Mesothelial cell of epicardium (in vitro differentiated cells): ENCODE results near the gene KLK8. TPM values are rescaled to one million over a fixed set of nuclear protein-coding genes. Genes with fewer than 3 reads are reported as not detected.

ENCODE experiments used
- DNase-seq, 2 experiments: peaks; one replicate each; pipeline ENCODE4 v3.0.0; 2021; ENCODE audit warnings: low spot score in 2 of 2; ENCODE audit not compliant: unreplicated experiment in 2 of 2
- H3K27ac Mint-ChIP-seq: 2 replicates; pipeline ENCODE4 v1.8.0; 2021; ENCODE audit warnings: mixed read lengths
- H3K27me3 Mint-ChIP-seq: 2 replicates; pipeline ENCODE4 v1.8.0; 2021; ENCODE audit warnings: low read depth, mixed read lengths
- H3K36me3 Mint-ChIP-seq: 2 replicates; pipeline ENCODE4 v1.8.0; 2021; ENCODE audit warnings: mixed read lengths
- H3K4me1 Mint-ChIP-seq: 2 replicates; pipeline ENCODE4 v1.8.0; 2021; ENCODE audit warnings: mixed read lengths
- H3K4me3 Mint-ChIP-seq: 2 replicates; pipeline ENCODE4 v1.8.0; 2021; ENCODE audit warnings: mild to moderate bottlenecking, moderate library complexity, mixed read lengths
- H3K9me3 Mint-ChIP-seq: 2 replicates; pipeline ENCODE4 v1.8.0; 2021; ENCODE audit warnings: mixed read lengths
- total RNA-seq: library from RNA; stranded (reverse); gene quantifications from 3 replicates; pipeline ENCODE4 v1.2.1, GENCODE V29; 2021
- TF ChIP-seq, protein P1 (sequence below): fragments of 200-600 bp; sonication (generic); IDR thresholded peaks from one replicate; pipeline ENCODE4 v1.5.0; 2021; ENCODE audit warnings: antibody characterized with exemption; ENCODE audit not compliant: unreplicated experiment

The KLK8 gene
- total RNA-seq, 1 donor from 2014 or later: 6.9 TPM

DNA sequence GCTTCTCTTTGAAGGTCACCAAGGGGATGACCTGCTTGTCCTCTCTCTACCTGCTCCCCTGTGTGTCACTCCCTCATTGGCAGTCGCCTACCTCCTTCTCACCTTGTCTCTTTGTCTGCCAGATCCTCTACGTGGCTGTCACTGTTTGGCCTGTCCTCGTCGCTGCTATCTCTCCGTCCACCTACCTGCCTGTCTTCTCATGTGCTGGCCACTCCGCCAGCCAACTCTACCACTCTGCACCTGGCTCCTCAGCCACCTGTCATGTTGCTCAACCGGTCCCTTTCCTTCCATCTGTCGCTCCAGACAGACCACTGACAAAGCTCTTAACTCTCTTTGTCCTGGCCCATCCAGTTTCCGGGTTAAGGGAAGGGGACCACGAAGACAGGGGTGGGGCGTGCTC is 33.3 kb upstream of the KLK8 start, which contains the start of gene KLK12:
KLK12 (minus strand) TSS at position 299 of the 400 bp plus-strand sequence. CDS start 381 bp downstream, outside the sequence.
- DNase-seq: no peak
- Mint-ChIP-seq H3K27me3 (peaks cover 24% of the 10 kb centered on the region), H3K4me1 (no peaks in the 10 kb centered on the region), H3K4me3 (no peak within 1 kb of the TSS), H3K9me3 (no peaks in the 10 kb centered on the region), H3K36me3 (no peaks in the 10 kb centered on the region), H3K27ac (no peak within 1 kb of the TSS)
- TF ChIP-seq, protein P1, sequence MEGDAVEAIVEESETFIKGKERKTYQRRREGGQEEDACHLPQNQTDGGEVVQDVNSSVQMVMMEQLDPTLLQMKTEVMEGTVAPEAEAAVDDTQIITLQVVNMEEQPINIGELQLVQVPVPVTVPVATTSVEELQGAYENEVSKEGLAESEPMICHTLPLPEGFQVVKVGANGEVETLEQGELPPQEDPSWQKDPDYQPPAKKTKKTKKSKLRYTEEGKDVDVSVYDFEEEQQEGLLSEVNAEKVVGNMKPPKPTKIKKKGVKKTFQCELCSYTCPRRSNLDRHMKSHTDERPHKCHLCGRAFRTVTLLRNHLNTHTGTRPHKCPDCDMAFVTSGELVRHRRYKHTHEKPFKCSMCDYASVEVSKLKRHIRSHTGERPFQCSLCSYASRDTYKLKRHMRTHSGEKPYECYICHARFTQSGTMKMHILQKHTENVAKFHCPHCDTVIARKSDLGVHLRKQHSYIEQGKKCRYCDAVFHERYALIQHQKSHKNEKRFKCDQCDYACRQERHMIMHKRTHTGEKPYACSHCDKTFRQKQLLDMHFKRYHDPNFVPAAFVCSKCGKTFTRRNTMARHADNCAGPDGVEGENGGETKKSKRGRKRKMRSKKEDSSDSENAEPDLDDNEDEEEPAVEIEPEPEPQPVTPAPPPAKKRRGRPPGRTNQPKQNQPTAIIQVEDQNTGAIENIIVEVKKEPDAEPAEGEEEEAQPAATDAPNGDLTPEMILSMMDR: no peak

DNA sequence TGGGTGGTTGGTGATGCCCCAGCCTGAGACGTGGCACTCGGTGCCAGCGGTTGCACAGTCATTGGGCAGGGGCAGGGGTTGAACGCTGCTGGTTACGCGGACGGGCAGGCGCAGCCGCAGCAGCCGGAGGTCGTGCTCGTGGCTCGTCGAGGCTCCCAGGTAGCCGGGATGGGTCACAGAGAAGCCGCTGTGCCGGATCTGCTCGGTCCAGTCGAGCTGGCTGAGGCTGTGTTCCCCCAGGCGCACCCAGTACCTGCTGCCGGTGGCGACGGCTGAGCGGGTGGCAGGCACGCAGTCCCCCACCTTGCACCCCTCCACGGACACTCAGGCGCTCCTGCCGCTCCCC is 30.4 kb upstream of the KLK8 start:
- TF ChIP-seq, protein P1: no peak
- H3K36me3 Mint-ChIP-seq: no peaks in the 10 kb centered on the region
- no peaks in the 10 kb centered on the region for H3K9me3 Mint-ChIP-seq
- no peak overlapping the region for H3K27ac Mint-ChIP-seq
- H3K4me3 Mint-ChIP-seq: no peak overlapping the region
- peaks cover 3% of the 10 kb centered on the region for H3K4me1 Mint-ChIP-seq
- peaks cover 34% of the 10 kb centered on the region for H3K27me3 Mint-ChIP-seq
- no peak for DNase-seq

DNA sequence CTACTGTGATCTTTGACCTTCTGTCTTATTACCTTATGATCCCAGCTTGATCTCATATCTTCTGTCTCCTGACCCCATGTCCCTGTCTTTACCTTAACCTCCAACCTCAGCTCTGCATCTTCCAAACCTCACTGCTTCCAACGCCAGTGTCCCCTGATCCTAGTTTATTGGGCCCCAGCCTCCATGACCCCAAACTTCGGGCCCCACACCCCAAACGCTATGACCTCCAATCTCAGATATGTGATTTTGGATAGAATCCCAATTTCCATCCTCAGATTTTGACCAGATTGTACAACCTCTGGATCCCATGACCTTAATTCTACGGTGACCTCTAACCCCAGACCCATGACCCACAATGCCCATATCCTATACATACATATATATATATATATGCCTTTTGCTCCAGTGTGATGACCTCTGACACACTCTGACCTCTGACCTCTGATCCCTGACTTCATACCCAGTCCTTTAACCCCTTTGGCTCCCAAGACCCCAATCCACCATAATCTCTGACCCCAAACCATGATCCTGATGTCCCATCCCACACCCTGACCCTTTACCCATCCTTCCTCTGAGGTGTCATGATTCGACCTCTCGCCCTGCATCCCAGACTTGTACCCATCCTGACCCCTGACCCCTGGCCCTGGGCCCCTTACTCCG is 29.9 kb upstream of the KLK8 start:
- no peak for DNase-seq
- Mint-ChIP-seq H3K4me1 (peaks cover 6% of the 10 kb centered on the region), H3K4me3 (no peak overlapping the region), H3K9me3 (no peaks in the 10 kb centered on the region), H3K27ac (no peak overlapping the region), H3K36me3 (no peaks in the 10 kb centered on the region), H3K27me3 (peaks cover 33% of the 10 kb centered on the region)
- TF ChIP-seq, protein P1: no peak

DNA sequence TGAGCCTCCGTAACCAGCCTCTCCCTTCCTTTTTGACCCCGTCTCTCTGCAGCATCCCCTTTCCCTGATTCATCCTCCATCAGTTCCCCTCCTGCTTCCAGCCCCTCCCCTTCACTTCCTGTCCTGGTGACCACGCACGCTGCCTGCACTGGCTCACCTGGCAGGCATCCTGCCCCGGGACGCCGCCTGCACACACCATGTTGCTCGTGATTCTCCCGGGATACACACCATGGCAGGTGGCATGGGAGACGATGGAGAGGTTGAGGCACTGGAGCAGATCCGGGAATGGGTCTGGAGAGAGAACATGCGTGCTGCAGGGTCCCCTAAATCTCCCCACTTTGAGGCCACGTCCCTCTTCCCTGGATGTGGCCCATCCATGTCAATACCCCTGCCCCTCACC is 29.2 kb upstream of the KLK8 start:
- H3K27me3 Mint-ChIP-seq: peaks cover 30% of the 10 kb centered on the region
- H3K36me3 Mint-ChIP-seq: no peaks in the 10 kb centered on the region
- H3K27ac Mint-ChIP-seq: no peak overlapping the region
- TF ChIP-seq, protein P1: no peak
- no peak for DNase-seq
- H3K4me1 Mint-ChIP-seq: peaks cover 6% of the 10 kb centered on the region
- no peak overlapping the region for H3K4me3 Mint-ChIP-seq
- no peaks in the 10 kb centered on the region for H3K9me3 Mint-ChIP-seq

DNA sequence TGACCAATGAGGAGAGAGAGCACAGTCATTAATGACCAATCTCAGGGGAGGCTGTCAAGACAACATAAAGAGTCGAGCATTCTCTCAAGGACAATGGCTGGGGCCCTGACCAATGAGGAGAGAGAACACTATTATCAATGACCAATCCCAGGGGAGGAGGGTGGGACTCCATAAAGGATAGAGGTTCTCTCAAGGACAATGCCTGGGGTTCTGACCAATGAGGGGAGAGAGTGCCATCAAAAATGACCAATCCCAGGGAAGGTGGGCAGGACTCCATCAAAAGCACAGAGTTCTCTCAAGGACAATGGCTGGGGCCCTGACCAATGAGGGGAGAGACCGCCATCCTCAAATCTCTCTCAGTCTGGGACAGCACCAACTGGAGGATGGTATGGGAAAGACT is 28.3 kb upstream of the KLK8 start:
- Mint-ChIP-seq H3K27ac (no peak overlapping the region), H3K27me3 (peaks cover 28% of the 10 kb centered on the region), H3K9me3 (no peaks in the 10 kb centered on the region), H3K4me3 (no peak overlapping the region), H3K4me1 (peaks cover 6% of the 10 kb centered on the region), H3K36me3 (no peaks in the 10 kb centered on the region)
- TF ChIP-seq, protein P1: no peak
- DNase-seq: no peak

DNA sequence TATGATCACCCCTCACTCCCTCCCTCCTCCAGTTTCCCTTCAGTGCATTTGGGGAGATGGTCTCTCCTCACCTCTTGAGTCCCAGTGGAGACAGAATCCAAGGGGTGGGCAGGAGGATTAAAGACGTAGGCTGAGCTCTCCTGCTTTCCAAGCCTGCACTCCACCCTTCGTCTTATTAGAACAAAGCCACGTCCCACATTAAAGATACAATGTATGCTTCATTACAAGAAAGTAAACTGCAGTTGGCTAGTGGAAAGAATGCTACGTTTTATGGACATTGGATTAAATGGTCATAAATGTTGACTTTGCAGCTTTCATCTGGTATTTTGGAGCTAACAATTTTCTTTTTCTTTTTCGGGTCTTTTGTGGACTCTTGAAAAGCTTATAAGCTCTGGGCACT is 26.5 kb upstream of the KLK8 start:
- H3K9me3 Mint-ChIP-seq: no peaks in the 10 kb centered on the region
- DNase-seq: no peak
- no peak overlapping the region for H3K27ac Mint-ChIP-seq
- no peaks in the 10 kb centered on the region for H3K36me3 Mint-ChIP-seq
- TF ChIP-seq, protein P1: no peak
- no peak overlapping the region for H3K4me3 Mint-ChIP-seq
- peaks cover 6% of the 10 kb centered on the region for H3K4me1 Mint-ChIP-seq
- H3K27me3 Mint-ChIP-seq: peaks cover 35% of the 10 kb centered on the region
